HEK293 (cell line): Measurements from ENCODE around the gene DNASE2.
A peak's percentile ranks its signal among the peaks of the same experiment; 100 is the strongest.

ENCODE experiments used
- CTCF ChIA-PET: fragments of 350-600 bp; formaldehyde crosslinking; extraction: SDS; loops from one replicate; lab custom pipeline; 2021; ENCODE audit warnings: antibody characterized with exemption; lab: Yijun Ruan, JAX
- POLR2A ChIA-PET: fragments of 300-600 bp; formaldehyde crosslinking; extraction: SDS; loops from one replicate; lab custom pipeline; 2020; ENCODE audit warnings: antibody characterized with exemption, inconsistent platforms; lab: Yijun Ruan, JAX
- H3K27ac ChIP-seq: fragments of 200-500 bp; sonication (Bioruptor generic); 2 replicates; pipeline ENCODE4 v1.5.1; 2014; ENCODE audit warnings: low read depth, low read length, control low read depth, inconsistent platforms; ENCODE audit errors: extremely low read depth
- H3K36me3 ChIP-seq, 2 experiments: fragments of 200-500 bp in 1 of 2; sonication (Bioruptor generic) in 1 of 2; 1 replicate in 1 of 2; 2 replicates in 1 of 2; pipeline ENCODE4 v1.5.1; 2014 to 2017; ENCODE audit warnings: inconsistent platforms in 2 of 2, low read length in 2 of 2; ENCODE audit not compliant: control insufficient read depth in 2 of 2, insufficient read depth in 1 of 2
- H3K4me1 ChIP-seq: fragments of 200-500 bp; sonication (Bioruptor generic); 2 replicates; pipeline ENCODE4 v1.5.1; 2014; ENCODE audit warnings: mild to moderate bottlenecking, low read length, inconsistent platforms; ENCODE audit not compliant: control insufficient read depth, insufficient read depth
- H3K4me3 ChIP-seq: 2 replicates; pipeline ENCODE4 v1.5.1; 2011; ENCODE audit warnings: low read depth, mild to moderate bottlenecking, control low read depth, low read length, moderate library complexity
- H3K9me3 ChIP-seq: fragments of 200-500 bp; sonication (Bioruptor generic); 2 replicates; pipeline ENCODE4 v1.5.1; 2014; ENCODE audit warnings: low read depth, low read length, inconsistent platforms; ENCODE audit not compliant: control insufficient read depth, insufficient read depth
- GFI1B ChIP-seq: fragments of 450-650 bp; formaldehyde crosslinking; IDR thresholded peaks from 2 replicates; pipeline ENCODE4 v1.5.1; 2016; ENCODE audit warnings: missing biosample characterization, missing genetic modification characterization
- GLIS2 ChIP-seq: fragments of 450-650 bp; formaldehyde crosslinking; IDR thresholded peaks from 2 replicates; pipeline ENCODE4 v1.5.1; 2016; ENCODE audit warnings: missing biosample characterization, missing genetic modification characterization
- KLF1 ChIP-seq: fragments of 450-650 bp; formaldehyde crosslinking; IDR thresholded peaks from 2 replicates; pipeline ENCODE4 v1.5.1; 2016; ENCODE audit warnings: missing biosample characterization, missing genetic modification characterization
- SCRT1 ChIP-seq: fragments of 450-650 bp; formaldehyde crosslinking; IDR thresholded peaks from 2 replicates; pipeline ENCODE4 v1.5.1; 2016; ENCODE audit warnings: missing biosample characterization, missing genetic modification characterization, borderline replicate concordance
- SCRT2 ChIP-seq: fragments of 450-650 bp; formaldehyde crosslinking; IDR thresholded peaks from 2 replicates; pipeline ENCODE4 v1.5.1; 2016; ENCODE audit warnings: missing biosample characterization, missing genetic modification characterization
- TCF7L2 ChIP-seq: IDR thresholded peaks from 2 replicates; pipeline ENCODE4 v1.6.1; 2011; ENCODE audit warnings: low read depth, mild to moderate bottlenecking, inconsistent platforms, low read length, moderate library complexity, borderline replicate concordance
- ZBTB7A ChIP-seq: fragments of 450-650 bp; formaldehyde crosslinking; IDR thresholded peaks from 2 replicates; pipeline ENCODE4 v1.5.1; 2016; ENCODE audit warnings: low read depth, missing biosample characterization, missing genetic modification characterization
- ZNF202 ChIP-seq: fragments of 450-650 bp; formaldehyde crosslinking; IDR thresholded peaks from 2 replicates; pipeline ENCODE4 v1.5.1; 2016; ENCODE audit warnings: missing biosample characterization, missing genetic modification characterization, borderline replicate concordance
- ZNF350 ChIP-seq: fragments of 450-650 bp; formaldehyde crosslinking; IDR thresholded peaks from 2 replicates; pipeline ENCODE4 v1.5.0; 2017; ENCODE audit warnings: missing biosample characterization, mild to moderate bottlenecking, missing genetic modification characterization
- ZNF391 ChIP-seq: fragments of 450-650 bp; formaldehyde crosslinking; IDR thresholded peaks from 2 replicates; pipeline ENCODE4 v1.5.1; 2016; ENCODE audit warnings: low read depth, missing biosample characterization, missing genetic modification characterization, borderline replicate concordance
- ZNF473 ChIP-seq: fragments of 450-650 bp; formaldehyde crosslinking; IDR thresholded peaks from 2 replicates; pipeline ENCODE4 v1.5.1; 2017; ENCODE audit warnings: missing biosample characterization, missing genetic modification characterization
- ZNF623 ChIP-seq: fragments of 450-650 bp; formaldehyde crosslinking; IDR thresholded peaks from 2 replicates; pipeline ENCODE4 v1.5.1; 2016; ENCODE audit warnings: missing biosample characterization, missing genetic modification characterization
- ZNF626 ChIP-seq: fragments of 450-650 bp; sonication (Bioruptor Pico); formaldehyde crosslinking; IDR thresholded peaks from 2 replicates; pipeline ENCODE4 v1.5.1; 2018; ENCODE audit warnings: missing biosample characterization, missing genetic modification characterization, inconsistent platforms
- ZNF629 ChIP-seq: fragments of 450-650 bp; formaldehyde crosslinking; IDR thresholded peaks from 2 replicates; pipeline ENCODE4 v1.5.1; 2017; ENCODE audit warnings: missing biosample characterization, missing genetic modification characterization
- TF ChIP-seq, protein P1 (sequence below): fragments of 450-650 bp; formaldehyde crosslinking; IDR thresholded peaks from 2 replicates; pipeline ENCODE4 v1.5.1; 2016; ENCODE audit warnings: missing biosample characterization, missing genetic modification characterization
- TF ChIP-seq, protein P2 (sequence below): fragments of 450-650 bp; formaldehyde crosslinking; IDR thresholded peaks from 2 replicates; pipeline ENCODE4 v1.5.1; 2016; ENCODE audit warnings: missing biosample characterization, missing genetic modification characterization
- TF ChIP-seq, protein P3 (sequence below): fragments of 450-650 bp; formaldehyde crosslinking; IDR thresholded peaks from 2 replicates; pipeline ENCODE4 v1.5.1; 2016; ENCODE audit warnings: missing biosample characterization, missing genetic modification characterization

The DNASE2 gene

DNA sequence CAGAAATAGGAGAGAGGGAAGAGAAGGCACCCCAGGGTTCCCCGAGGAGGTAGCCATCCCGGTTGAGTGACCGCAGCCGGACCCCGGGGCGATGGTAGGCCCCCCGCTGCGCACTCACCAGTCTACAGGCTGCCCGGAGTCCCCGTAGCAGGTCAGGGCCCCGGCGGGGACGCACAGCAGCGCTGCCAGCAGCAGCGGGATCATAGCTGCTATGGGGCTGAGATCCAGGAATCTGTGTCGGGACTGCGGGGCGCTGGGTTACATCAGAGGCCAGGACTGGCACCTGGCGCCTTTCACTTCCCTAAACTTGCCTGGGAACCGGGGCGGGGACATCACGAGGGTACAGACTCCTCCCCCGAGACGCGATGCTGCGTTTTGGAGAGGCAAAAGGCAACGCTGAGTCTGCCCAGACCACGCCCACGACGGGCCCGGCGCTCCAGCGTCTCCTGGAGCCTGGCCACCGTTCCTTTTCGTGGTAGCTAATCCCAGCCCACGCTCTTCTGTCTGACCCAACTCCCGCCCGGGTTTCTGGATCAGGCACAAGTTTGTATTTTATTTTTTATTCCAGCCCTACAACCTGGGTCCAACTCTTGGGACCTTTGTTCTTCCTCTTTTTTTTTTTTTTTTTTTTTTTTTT lies at the start of gene DNASE2 (continued):
- TF ChIP-seq, protein P1, sequence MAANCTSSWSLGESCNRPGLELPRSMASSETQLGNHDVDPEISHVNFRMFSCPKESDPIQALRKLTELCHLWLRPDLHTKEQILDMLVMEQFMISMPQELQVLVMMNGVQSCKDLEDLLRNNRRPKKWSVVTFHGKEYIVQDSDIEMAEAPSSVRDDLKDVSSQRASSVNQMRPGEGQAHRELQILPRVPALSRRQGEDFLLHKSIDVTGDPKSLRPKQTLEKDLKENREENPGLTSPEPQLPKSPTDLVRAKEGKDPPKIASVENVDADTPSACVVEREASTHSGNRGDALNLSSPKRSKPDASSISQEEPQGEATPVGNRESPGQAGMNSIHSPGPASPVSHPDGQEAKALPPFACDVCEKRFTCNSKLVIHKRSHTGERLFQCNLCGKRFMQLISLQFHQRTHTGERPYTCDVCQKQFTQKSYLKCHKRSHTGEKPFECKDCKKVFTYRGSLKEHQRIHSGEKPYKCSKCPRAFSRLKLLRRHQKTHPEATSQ (tag by site-specific recombination) = 0 out of 2 replicates have a peak, but pooled peaks have one; percentile 16
- peak; percentile 75 for TF ChIP-seq ZNF629 (tag by site-specific recombination)

DNA sequence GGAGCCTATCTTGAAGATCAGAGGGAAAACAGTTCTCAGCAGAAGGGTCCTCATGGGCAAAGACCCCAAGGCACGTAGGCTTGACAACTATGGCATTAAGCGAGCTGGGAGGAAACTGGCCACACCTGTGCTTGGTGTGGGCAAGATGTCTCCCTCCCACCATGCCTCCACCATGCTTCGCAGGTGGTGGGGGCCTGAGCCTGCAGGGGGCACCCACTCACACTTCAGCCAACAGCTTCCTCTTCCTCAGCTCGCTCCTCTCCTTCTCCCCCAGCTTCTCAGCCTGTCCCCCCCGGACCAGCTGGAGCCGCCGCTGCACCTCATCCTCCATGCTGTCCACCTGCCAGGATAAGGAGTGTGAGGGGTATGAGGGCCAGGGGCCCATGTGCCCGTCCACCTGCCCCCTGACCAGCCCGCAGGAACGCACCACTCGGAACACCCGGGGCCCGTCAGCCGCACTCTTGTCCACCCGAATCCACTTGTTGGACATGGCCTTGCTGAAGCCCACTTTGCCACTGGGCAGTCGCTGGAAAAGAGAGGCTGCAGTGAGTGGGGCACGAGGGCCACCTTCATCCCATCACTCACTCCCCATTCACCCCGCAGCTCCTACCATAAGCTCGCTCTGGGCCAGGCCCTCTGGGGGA lies 48.9 kb upstream of the DNASE2 start:
- ChIA-PET POLR2A (interaction anchor here (1.6 kb wide), 1 partner anchor 11 kb away, joined by 8 read pairs; the partner anchor contains the start of gene SYCE2), CTCF (interaction anchor here (0.6 to 0.9 kb wide), 3 partner anchors 25 to 35 kb away, joined by 3 read pairs; no protein-coding TSS in a partner anchor)
- H3K36me3 ChIP-seq = peaks cover 43 to 55% of the 10 kb centered on the region in 2 experiments
- H3K27ac ChIP-seq = no peak overlapping the region
- H3K9me3 ChIP-seq = no peaks in the 10 kb centered on the region
- H3K4me1 ChIP-seq = no peaks in the 10 kb centered on the region; the same call in 1 of the 2 replicates
- TF ChIP-seq ZNF350 (tag by site-specific recombination) (no peak), GLIS2 (tag by site-specific recombination) (0 out of 2 replicates have a peak, but pooled peaks have one; percentile 36), ZBTB7A (no peak), SCRT1 (peak; percentile 42; the same call in 1 of the 2 replicates), KLF1 (tag by site-specific recombination) (no peak), SCRT2 (peak; percentile 88)
- no peak overlapping the region for H3K4me3 ChIP-seq

DNA sequence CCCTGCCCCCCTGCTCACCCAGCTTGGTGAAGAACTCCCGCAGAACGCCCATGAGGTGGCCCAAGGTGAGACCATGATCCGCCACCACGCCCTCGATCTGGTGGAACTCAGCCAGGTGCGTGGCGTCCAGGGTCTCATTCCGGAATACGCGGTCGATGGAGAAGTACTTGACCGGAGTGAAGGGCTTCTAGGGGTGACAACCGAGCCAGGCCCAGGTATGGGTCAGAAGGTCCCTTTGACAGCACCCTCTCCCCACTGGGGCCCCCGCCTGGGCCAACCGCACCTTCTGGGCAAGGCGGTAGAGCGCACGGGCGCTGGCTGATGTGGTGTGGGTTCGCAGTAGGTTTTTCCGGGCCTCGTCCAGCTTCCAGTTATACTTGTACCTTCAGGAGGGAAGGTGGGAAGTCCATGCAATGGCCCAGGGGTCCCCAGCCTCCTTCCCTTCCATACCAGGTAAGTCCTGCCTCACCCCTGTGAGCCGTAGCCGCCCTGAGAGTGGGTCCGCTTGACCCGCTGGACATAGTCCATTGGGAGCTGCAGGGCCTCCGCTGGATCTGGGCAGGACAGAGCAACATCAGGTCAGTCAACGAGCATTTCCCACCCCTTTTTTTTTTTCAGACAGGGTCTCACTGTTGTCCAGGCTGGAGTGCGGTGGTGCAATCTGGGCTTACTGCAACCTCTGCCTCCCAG lies 43.5 kb upstream of the DNASE2 start:
- TF ChIP-seq ZNF626 (tag by site-specific recombination) (no peak), GFI1B (tag by site-specific recombination) (no peak), ZNF202 (tag by site-specific recombination) (no peak), ZNF473 (tag by site-specific recombination) (no peak)
- TF ChIP-seq, protein P2, sequence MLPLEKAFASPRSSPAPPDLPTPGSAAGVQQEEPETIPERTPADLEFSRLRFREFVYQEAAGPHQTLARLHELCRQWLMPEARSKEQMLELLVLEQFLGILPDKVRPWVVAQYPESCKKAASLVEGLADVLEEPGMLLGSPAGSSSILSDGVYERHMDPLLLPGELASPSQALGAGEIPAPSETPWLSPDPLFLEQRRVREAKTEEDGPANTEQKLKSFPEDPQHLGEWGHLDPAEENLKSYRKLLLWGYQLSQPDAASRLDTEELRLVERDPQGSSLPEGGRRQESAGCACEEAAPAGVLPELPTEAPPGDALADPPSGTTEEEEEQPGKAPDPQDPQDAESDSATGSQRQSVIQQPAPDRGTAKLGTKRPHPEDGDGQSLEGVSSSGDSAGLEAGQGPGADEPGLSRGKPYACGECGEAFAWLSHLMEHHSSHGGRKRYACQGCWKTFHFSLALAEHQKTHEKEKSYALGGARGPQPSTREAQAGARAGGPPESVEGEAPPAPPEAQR (tag by site-specific recombination) = no peak
- Histone ChIP-seq H3K27ac (no peak overlapping the region), H3K36me3 (peaks cover 45 to 69% of the 10 kb centered on the region in 2 experiments), H3K4me1 (no peaks in the 10 kb centered on the region), H3K9me3 (no peaks in the 10 kb centered on the region), H3K4me3 (no peak overlapping the region)
- CTCF ChIA-PET = interaction anchor here (0.7 kb wide), 1 partner anchor 68 kb away, joined by 3 read pairs; no protein-coding TSS in a partner anchor
- POLR2A ChIA-PET = no interaction called here

DNA sequence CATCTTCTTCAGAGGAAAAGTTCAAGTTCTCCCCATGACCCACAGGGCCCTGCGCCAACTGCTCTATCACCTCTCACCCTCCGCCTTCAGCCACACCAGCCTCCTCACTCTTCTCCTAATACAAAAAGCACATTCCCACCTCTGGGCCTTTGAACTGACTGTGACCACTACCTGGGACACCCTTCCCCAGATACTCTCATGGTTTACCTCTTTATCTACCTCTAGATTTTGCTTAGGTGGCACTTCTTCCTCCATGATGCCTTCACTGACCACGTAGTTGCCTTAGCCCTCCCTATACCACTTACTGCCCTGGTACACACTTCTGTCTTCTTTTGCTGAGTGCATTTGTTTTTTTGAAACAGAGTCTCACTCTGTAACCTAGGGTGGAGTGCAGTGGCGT lies 41.7 kb upstream of the DNASE2 start:
- H3K27ac ChIP-seq = no peak overlapping the region
- no peaks in the 10 kb centered on the region for H3K4me1 ChIP-seq
- POLR2A ChIA-PET = interaction anchor here (0.6 to 1.7 kb wide), 2 partner anchors 10 to 210 kb away, joined by 3 to 8 read pairs; partner anchors contain the start of gene FARSA
- CTCF ChIA-PET = no interaction called here
- H3K36me3 ChIP-seq = peaks cover 33 to 51% of the 10 kb centered on the region in 2 experiments; a peak in 2 of 3 replicates
- no peaks in the 10 kb centered on the region for H3K9me3 ChIP-seq
- TF ChIP-seq, protein P3, sequence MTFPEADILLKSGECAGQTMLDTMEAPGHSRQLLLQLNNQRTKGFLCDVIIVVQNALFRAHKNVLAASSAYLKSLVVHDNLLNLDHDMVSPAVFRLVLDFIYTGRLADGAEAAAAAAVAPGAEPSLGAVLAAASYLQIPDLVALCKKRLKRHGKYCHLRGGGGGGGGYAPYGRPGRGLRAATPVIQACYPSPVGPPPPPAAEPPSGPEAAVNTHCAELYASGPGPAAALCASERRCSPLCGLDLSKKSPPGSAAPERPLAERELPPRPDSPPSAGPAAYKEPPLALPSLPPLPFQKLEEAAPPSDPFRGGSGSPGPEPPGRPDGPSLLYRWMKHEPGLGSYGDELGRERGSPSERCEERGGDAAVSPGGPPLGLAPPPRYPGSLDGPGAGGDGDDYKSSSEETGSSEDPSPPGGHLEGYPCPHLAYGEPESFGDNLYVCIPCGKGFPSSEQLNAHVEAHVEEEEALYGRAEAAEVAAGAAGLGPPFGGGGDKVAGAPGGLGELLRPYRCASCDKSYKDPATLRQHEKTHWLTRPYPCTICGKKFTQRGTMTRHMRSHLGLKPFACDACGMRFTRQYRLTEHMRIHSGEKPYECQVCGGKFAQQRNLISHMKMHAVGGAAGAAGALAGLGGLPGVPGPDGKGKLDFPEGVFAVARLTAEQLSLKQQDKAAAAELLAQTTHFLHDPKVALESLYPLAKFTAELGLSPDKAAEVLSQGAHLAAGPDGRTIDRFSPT = 0 out of 2 replicates have a peak, but pooled peaks have one; percentile 12
- TF ChIP-seq ZNF623 (tag by site-specific recombination) = peak; percentile 64
- no peak for TF ChIP-seq TCF7L2
- TF ChIP-seq ZNF391 (tag by site-specific recombination) = no peak
- no peak overlapping the region for H3K4me3 ChIP-seq
